Measurements from ENCODE around the gene PSAT1. TPM values are rescaled to one million over a fixed set of nuclear protein-coding genes. Genes with fewer than 3 reads are reported as not detected.

Gene PSAT1
- total RNA-seq, 6 experiments from 2014 or later: 34.2 to 117 (median 89.3) TPM

DNA sequence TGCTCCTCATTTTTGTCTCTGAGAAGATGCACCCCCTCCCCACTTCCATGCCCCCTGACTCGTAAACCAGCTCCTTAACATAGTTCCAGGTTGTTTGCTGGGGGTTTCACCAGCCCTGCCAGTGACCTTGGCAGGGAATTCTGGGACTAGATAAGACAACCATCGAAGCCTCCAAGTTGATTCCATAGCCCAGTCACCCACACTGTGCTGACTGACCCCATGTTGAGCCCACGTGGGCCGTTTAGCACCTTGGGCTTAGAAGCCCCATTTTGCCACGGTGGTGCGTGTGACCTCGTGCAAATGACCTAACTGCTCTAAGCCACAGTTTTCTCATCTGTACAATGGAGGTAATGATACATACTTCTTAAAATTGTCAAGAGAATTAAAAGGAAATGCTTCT is 24.6 kb downstream of the PSAT1 start:
- ATAC-seq: no peak
- Histone ChIP-seq H3K27me3 (no peaks in the 10 kb centered on the region), H3K4me1 (peaks cover 0 to 10% (median 0%) of the 10 kb centered on the region in 4 donors), H3K36me3 (peaks cover 0 to 22% (median 5%) of the 10 kb centered on the region in 4 donors), H3K4me3 (no peak overlapping the region), H3K27ac (no peak overlapping the region), H3K9me3 (no peaks in the 10 kb centered on the region)
- 92% methylated on average over 6 of the region's 7 CpGs for WGBS (ENCODE audit: insufficient coverage, low coverage, low lambda C conversion rate, missing lambda C conversion rate)
- TF ChIP-seq POLR2A (IDR thresholded peaks at IDR 0.05) (no peak), CTCF (IDR thresholded peaks at IDR 0.05) (no peak)
- intact Hi-C loops (cut with DNase I): no loop called here
- DNase-seq: no peak

DNA sequence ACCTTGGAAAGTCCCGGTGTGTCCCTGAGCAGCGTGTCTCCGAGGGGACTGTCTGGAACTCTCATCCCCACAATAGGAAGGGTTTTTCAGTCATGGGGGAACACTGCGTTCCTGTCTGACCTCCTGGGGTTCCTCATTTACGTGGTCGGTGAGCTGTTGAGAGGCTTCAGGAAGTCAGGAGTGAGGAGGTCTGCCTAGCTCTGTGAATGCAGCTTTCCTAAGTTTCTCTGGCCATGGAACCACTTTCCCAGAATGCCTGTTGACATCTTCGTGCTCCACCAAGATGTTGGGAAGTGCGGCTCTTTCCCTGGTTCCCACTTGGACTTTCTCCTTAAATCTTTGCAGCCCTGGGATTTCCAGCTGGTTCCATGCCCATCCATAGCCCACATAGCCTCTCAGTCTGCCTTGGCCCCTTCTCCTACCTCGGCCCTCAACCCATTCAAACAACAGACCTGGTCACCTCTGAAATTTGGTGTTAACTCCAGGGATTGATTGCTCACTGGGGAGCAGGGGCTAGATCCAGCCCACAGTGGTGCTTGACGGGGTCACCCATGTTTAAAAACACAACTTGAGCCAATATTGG is 27.2 kb downstream of the PSAT1 start:
- H3K4me3 ChIP-seq: no peak overlapping the region
- peaks cover 0 to 14% (median 4%) of the 10 kb centered on the region in 4 donors for H3K36me3 ChIP-seq
- H3K27ac ChIP-seq: no peak overlapping the region
- DNase-seq (no peak), ATAC-seq (no peak)
- no peaks in the 10 kb centered on the region for H3K27me3 ChIP-seq
- H3K4me1 ChIP-seq: peaks cover 0 to 10% (median 0%) of the 10 kb centered on the region in 4 donors
- no peak for TF ChIP-seq CTCF (IDR thresholded peaks at IDR 0.05)
- no peak for TF ChIP-seq POLR2A (IDR thresholded peaks at IDR 0.05)
- H3K9me3 ChIP-seq: no peaks in the 10 kb centered on the region
- WGBS (ENCODE audit: insufficient coverage, low coverage, low lambda C conversion rate, missing lambda C conversion rate): 65% methylated on average over 7 of the region's 10 CpGs
- intact Hi-C loops (cut with DNase I): no loop called here

GRCh38 chr9:78324682-78325081 is 27.8 kb downstream of the PSAT1 start:
- peaks cover 0 to 12% (median 4%) of the 10 kb centered on the region in 4 donors for H3K36me3 ChIP-seq
- no peak overlapping the region for H3K27ac ChIP-seq
- no peak for TF ChIP-seq POLR2A (IDR thresholded peaks at IDR 0.05)
- no peak for TF ChIP-seq CTCF (IDR thresholded peaks at IDR 0.05)
- no peaks in the 10 kb centered on the region for H3K27me3 ChIP-seq
- H3K4me1 ChIP-seq: peaks cover 0 to 10% (median 0%) of the 10 kb centered on the region in 4 donors
- ATAC-seq (no peak), DNase-seq (no peak)
- WGBS (ENCODE audit: insufficient coverage, low coverage, low lambda C conversion rate, missing lambda C conversion rate): 84% methylated on average over 7 of the region's 8 CpGs
- intact Hi-C loops (cut with DNase I): no loop called here
- no peaks in the 10 kb centered on the region for H3K9me3 ChIP-seq
- no peak overlapping the region for H3K4me3 ChIP-seq

DNA sequence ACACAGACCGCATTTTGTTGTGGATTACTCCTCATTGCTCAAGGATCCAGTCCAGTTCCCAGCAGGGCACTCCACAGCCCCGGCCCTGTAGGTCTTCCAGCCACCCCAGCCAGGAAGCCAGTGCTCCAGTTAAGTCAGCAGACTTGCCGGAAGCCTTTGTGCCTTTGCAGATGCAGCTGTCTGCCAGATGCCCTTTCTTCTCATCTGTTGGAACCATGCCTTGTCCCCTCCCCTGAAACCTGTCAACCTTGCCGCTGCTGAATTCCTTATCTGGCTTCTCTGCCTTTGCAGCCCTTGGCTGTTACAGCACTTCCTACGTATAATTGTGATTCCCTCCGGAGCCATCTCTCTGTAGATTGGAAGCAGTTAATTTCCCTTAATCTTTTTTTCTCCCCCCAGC is 28.4 kb downstream of the PSAT1 start:
- Histone ChIP-seq H3K36me3 (peaks cover 0 to 12% (median 4%) of the 10 kb centered on the region in 4 donors), H3K4me1 (peaks cover 0 to 10% (median under 1%) of the 10 kb centered on the region in 4 donors), H3K4me3 (no peak overlapping the region), H3K27ac (no peak overlapping the region), H3K27me3 (no peaks in the 10 kb centered on the region), H3K9me3 (no peaks in the 10 kb centered on the region)
- intact Hi-C loops (cut with DNase I): no loop called here
- DNase-seq: peak in 2 of 3 donors; percentile 31 to 59
- ATAC-seq: peak; percentile 45 to 74 (median 62)
- TF ChIP-seq POLR2A (IDR thresholded peaks at IDR 0.05): no peak
- no peak for TF ChIP-seq CTCF (IDR thresholded peaks at IDR 0.05)
- WGBS (ENCODE audit: insufficient coverage, low coverage, low lambda C conversion rate, missing lambda C conversion rate): 29% methylated on average over 6 of the region's 6 CpGs
